ENCODE data around the gene FOSL1.
A peak's percentile ranks its signal among the peaks of the same experiment; 100 is the strongest.

The FOSL1 gene

DNA sequence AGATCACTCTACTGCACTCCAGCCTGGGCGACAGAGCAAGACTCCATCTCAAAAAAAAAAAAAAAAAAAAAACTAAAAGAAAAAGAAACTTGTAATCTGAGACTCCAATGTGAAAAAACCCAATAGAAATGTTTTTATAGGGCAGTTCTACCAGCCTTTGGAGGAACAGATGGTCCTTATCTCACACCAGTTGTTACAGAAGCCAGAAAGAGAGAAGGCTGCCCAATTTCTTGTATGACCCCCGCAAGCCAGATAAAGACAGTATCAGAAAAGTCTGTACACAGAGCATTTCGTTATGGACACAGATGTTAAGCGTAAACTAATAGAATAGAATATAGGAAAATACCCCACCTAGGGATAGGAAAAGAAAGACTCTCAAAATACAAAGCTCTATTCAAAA is 33.8 kb upstream of the FOSL1 start:
- no peaks in the 10 kb centered on the region for H3K9me3 Mint-ChIP-seq

DNA sequence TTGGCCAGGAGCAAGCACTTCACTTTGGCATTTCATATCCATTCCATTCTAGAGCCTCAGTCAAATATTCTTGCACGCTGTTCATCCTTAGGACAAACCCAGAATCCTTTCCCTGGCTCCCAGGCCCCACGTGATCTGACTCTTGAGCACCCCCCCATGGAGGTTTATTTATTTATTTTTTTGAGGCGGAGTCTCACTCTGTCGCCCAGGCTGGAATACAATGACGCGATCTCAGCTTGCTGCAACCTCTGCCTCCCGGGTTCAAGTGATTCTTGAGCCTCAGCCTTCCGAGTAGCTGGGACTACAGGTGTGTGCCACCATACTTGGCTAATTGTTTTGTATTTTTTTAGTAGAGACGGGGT is 32.4 kb upstream of the FOSL1 start:
- Mint-ChIP-seq H3K4me1 (peaks cover 6% of the 10 kb centered on the region), H3K36me3 (ENCODE audit: low read depth) (no peaks in the 10 kb centered on the region), H3K4me3 (no peak overlapping the region), H3K27ac (no peak overlapping the region), H3K9me3 (no peaks in the 10 kb centered on the region), H3K27me3 (ENCODE audit: low read depth) (peaks cover 5% of the 10 kb centered on the region)
- TF ChIP-seq, protein P1, sequence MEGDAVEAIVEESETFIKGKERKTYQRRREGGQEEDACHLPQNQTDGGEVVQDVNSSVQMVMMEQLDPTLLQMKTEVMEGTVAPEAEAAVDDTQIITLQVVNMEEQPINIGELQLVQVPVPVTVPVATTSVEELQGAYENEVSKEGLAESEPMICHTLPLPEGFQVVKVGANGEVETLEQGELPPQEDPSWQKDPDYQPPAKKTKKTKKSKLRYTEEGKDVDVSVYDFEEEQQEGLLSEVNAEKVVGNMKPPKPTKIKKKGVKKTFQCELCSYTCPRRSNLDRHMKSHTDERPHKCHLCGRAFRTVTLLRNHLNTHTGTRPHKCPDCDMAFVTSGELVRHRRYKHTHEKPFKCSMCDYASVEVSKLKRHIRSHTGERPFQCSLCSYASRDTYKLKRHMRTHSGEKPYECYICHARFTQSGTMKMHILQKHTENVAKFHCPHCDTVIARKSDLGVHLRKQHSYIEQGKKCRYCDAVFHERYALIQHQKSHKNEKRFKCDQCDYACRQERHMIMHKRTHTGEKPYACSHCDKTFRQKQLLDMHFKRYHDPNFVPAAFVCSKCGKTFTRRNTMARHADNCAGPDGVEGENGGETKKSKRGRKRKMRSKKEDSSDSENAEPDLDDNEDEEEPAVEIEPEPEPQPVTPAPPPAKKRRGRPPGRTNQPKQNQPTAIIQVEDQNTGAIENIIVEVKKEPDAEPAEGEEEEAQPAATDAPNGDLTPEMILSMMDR (IDR thresholded peaks at IDR 0.05; ENCODE audit: unreplicated experiment in 3 of 3): no peak

More for the DNA sequence above, 33.8 kb upstream of the FOSL1 start:
- TF ChIP-seq, protein P1 (IDR thresholded peaks at IDR 0.05; ENCODE audit: unreplicated experiment in 3 of 3): no peak
- H3K27me3 Mint-ChIP-seq (ENCODE audit: low read depth): peaks cover 9% of the 10 kb centered on the region
- peak overlapping the region; percentile 52 to 79 (median 59) for H3K27ac Mint-ChIP-seq
- no peak overlapping the region for H3K4me3 Mint-ChIP-seq
- no peaks in the 10 kb centered on the region for H3K36me3 Mint-ChIP-seq (ENCODE audit: low read depth)
- H3K4me1 Mint-ChIP-seq: peaks cover 6% of the 10 kb centered on the region

DNA sequence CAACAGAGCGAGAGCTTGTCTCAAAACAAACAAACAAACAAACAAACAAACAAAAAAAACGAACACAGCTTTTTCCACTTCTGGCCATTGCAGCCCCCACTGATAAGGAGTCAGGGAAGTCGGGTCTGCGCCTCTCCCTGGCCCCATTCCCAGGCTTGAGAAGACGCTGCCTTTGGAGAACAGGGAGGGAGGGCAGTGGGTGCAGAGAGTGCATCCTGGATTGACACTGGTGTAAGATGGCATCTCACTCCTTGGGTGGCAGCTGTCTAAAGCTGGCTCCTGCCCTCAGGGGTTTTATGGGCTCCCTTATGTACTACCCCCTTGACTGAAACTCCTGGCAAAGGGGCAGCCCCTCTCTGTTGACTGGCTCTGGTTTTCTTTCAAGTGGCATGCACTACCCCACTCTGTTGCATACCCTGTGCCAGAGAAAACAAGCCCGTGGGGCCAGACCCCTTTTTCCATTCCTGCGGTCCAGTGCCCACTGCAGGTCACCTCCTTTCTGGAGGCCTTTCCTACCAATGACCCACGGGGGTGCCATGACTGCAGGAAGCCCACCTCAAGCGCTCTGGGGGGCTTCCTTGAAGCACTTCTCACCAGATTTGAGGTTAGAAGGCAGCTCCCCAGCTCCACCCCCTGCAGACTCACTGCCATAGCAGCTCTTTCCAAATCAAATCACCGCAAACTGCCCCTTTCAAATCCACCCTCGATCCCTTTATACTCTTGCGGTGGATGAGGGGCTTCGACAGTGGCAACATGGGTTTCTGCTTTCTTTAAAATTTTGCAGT is 31.8 kb upstream of the FOSL1 start:
- Mint-ChIP-seq H3K36me3 (ENCODE audit: low read depth) (no peaks in the 10 kb centered on the region), H3K4me3 (no peak overlapping the region), H3K4me1 (peaks cover 6% of the 10 kb centered on the region), H3K27me3 (ENCODE audit: low read depth) (no peaks in the 10 kb centered on the region), H3K9me3 (no peaks in the 10 kb centered on the region), H3K27ac (no peak overlapping the region)
- TF ChIP-seq, protein P1 (IDR thresholded peaks at IDR 0.05; ENCODE audit: unreplicated experiment in 3 of 3): no peak

DNA sequence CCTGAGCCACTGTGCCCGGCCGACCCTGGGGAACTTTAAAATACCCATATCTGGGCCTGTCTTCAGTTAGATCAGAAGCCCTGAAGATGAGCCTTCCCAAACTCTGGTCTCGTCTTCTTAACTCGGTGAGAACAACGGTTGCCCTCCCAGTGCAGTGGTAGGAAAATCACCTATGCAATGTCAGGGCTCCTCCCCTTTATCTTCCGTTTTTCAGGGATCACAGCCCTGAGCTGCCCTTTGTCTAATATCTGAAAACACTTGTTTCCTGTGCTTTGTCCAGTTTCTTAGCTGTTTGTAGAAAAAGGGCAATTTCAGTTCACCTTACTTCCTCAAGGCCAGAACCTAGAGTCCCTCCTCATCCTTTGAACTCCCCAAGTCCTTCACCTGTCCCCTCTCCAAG is 28.5 kb upstream of the FOSL1 start:
- no peaks in the 10 kb centered on the region for H3K4me1 Mint-ChIP-seq
- TF ChIP-seq, protein P1 (IDR thresholded peaks at IDR 0.05; ENCODE audit: unreplicated experiment in 3 of 3): no peak
- no peak overlapping the region for H3K27ac Mint-ChIP-seq
- no peaks in the 10 kb centered on the region for H3K36me3 Mint-ChIP-seq (ENCODE audit: low read depth)
- H3K9me3 Mint-ChIP-seq: no peaks in the 10 kb centered on the region
- H3K27me3 Mint-ChIP-seq (ENCODE audit: low read depth): no peaks in the 10 kb centered on the region
- H3K4me3 Mint-ChIP-seq: no peak overlapping the region

DNA sequence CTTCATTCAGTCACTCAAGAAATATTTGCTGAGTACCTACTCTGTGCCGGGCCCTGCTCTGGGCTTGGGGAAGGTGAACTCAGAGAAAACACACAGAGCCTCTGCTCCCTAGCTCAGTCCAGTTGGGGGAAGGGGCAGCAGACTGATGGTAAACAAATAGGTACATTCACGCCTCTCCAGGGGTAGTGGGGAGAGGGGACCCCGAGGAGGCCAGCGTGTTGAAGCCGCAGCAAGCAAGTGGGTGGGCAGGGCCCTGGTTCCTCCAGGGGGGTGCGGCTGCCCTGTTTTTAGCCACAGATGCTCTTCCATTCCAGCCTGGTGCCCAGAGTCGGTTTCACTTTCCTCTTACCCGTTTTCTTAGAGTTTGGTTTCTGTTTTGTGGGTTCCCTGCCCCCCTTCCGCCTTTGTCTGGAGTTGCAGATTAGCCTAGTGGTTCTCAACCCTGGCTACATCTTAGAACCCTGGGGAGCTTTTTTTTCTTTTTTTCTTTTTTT is 27.8 kb upstream of the FOSL1 start:
- H3K27me3 Mint-ChIP-seq (ENCODE audit: low read depth): no peaks in the 10 kb centered on the region
- no peaks in the 10 kb centered on the region for H3K9me3 Mint-ChIP-seq
- TF ChIP-seq, protein P1 (IDR thresholded peaks at IDR 0.05; ENCODE audit: unreplicated experiment in 3 of 3): no peak
- no peak overlapping the region for H3K27ac Mint-ChIP-seq
- peaks cover 6% of the 10 kb centered on the region for H3K36me3 Mint-ChIP-seq (ENCODE audit: low read depth)
- no peak overlapping the region for H3K4me3 Mint-ChIP-seq
- no peaks in the 10 kb centered on the region for H3K4me1 Mint-ChIP-seq

DNA sequence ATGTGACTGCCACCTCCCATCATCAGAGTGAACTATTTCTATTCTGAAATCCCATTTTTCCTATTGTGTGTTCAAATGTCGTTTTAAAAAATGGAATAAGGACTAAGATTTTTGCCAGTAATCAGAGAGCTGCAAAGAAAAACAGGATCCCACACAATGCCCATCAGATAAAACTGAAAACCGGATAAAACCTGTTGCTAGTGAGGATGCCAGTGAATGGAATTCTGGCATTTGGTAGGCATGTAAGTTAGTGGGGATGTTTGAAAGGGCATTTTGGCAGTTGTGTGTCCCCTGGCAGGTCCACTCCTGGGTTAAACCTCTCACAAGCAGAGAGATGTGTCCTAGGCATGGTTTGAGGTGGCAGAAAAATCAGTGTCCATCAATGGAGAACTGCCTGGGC is 25.2 kb upstream of the FOSL1 start:
- TF ChIP-seq, protein P1 (IDR thresholded peaks at IDR 0.05; ENCODE audit: unreplicated experiment in 3 of 3): no peak
- Mint-ChIP-seq H3K4me3 (no peak overlapping the region), H3K27me3 (ENCODE audit: low read depth) (no peaks in the 10 kb centered on the region), H3K9me3 (no peaks in the 10 kb centered on the region), H3K4me1 (no peaks in the 10 kb centered on the region), H3K27ac (no peak overlapping the region), H3K36me3 (ENCODE audit: low read depth) (peaks cover 20% of the 10 kb centered on the region)

Data from nephron (organoid).